Measurements from ENCODE around the gene NCCRP1. TPM values are rescaled to one million over a fixed set of nuclear protein-coding genes. Genes with fewer than 3 reads are reported as not detected.
A peak's percentile ranks its signal among the peaks of the same experiment; 100 is the strongest.

The NCCRP1 gene
- total and polyA plus RNA-seq, 4 donors, result 0.05 to 0.97 (median 0.17) TPM

DNA sequence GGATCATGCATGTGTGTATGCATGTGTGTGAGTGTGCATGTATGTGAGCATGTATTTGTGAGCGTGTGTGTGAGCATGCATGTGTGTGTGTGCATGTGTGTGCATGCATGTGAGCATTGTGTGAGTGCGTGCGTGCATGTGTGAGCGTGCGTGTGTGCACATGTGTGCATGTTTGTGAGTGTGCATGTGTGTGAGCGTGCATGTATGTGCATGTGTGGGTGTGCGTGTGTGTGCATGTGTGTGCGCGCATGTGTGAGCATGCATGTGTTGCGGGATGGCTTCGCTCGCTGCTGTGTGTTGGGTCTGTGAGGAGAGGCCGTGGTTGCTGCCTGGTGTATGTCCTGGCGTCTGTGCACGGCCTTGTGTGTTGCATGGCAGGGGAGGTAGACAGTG is 38.8 kb upstream of the NCCRP1 start:
- peak overlapping the region in 1 of 2 donors; percentile 75 for H3K27ac ChIP-seq (ENCODE audit: low read depth in 1 of 2, low read length in 1 of 2)
- 88 to 91% methylated on average over 15 of the region's 15 CpGs for WGBS, 2 donors
- no peaks in the 10 kb centered on the region for H3K9me3 ChIP-seq (ENCODE audit: control insufficient read depth in 4 of 4, insufficient read depth in 3 of 4, low read length in 3 of 4)
- H3K27me3 ChIP-seq (ENCODE audit: control insufficient read depth in 3 of 3, insufficient read depth in 3 of 3, low read length in 2 of 3), result no peaks in the 10 kb centered on the region
- no peak for DNase-seq
- H3K9ac ChIP-seq (ENCODE audit: insufficient read depth in 1 of 2, low read length in 2 of 2), result no peak overlapping the region
- no peak for ATAC-seq (ENCODE audit: insufficient read depth, low FRiP score)
- H3K36me3 ChIP-seq (ENCODE audit: control insufficient read depth in 4 of 4, insufficient read depth in 4 of 4, low read length in 4 of 4), result no peaks in the 10 kb centered on the region
- H3K4me1 ChIP-seq (ENCODE audit: control insufficient read depth in 5 of 5, insufficient read depth in 5 of 5, low read length in 5 of 5), result peaks cover 0 to 55% (median 42%) of the 10 kb centered on the region in 5 donors
- no peak overlapping the region for H3K4me3 ChIP-seq
- TF ChIP-seq, protein P1, sequence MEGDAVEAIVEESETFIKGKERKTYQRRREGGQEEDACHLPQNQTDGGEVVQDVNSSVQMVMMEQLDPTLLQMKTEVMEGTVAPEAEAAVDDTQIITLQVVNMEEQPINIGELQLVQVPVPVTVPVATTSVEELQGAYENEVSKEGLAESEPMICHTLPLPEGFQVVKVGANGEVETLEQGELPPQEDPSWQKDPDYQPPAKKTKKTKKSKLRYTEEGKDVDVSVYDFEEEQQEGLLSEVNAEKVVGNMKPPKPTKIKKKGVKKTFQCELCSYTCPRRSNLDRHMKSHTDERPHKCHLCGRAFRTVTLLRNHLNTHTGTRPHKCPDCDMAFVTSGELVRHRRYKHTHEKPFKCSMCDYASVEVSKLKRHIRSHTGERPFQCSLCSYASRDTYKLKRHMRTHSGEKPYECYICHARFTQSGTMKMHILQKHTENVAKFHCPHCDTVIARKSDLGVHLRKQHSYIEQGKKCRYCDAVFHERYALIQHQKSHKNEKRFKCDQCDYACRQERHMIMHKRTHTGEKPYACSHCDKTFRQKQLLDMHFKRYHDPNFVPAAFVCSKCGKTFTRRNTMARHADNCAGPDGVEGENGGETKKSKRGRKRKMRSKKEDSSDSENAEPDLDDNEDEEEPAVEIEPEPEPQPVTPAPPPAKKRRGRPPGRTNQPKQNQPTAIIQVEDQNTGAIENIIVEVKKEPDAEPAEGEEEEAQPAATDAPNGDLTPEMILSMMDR (IDR thresholded peaks at IDR 0.05; ENCODE audit: control extremely low read depth, extremely low read depth), result no peak

DNA sequence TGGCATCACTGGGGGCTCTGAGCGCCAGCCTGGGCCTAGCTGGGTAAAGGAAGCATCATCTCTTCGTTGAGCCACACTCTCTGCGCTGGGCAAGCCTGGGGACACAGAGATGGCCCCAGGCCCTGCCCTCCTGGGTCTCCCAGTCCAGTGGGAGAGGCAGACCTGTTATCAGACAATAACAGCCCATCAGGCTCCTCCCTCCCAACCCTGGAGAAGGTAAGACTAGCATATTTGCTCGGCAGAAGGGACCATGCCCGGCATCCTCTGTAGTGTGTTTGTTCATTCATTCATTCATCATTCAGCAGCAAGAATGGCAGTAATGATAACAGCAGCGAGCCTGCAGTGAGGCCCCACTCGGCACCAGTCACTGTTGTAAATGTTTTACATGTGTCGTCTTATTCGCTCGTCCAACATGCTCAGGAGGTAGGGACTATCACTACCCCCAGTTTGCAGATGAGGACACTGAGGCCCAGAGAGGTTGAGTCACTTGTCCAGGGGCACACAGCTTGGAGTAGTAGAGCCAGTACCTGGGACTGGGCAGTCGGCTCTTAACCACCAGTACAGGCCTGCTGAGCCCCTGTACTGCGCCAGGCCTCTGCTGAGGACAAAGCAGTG is 38.0 kb upstream of the NCCRP1 start:
- Histone ChIP-seq H3K9ac (ENCODE audit: insufficient read depth in 1 of 2, low read length in 2 of 2) (no peak overlapping the region), H3K27me3 (ENCODE audit: control insufficient read depth in 3 of 3, insufficient read depth in 3 of 3, low read length in 2 of 3) (no peaks in the 10 kb centered on the region), H3K9me3 (ENCODE audit: control insufficient read depth in 4 of 4, insufficient read depth in 3 of 4, low read length in 3 of 4) (no peaks in the 10 kb centered on the region), H3K36me3 (ENCODE audit: control insufficient read depth in 4 of 4, insufficient read depth in 4 of 4, low read length in 4 of 4) (no peaks in the 10 kb centered on the region), H3K4me3 (no peak overlapping the region), H3K27ac (ENCODE audit: low read depth in 1 of 2, low read length in 1 of 2) (no peak overlapping the region), H3K4me1 (ENCODE audit: control insufficient read depth in 5 of 5, insufficient read depth in 5 of 5, low read length in 5 of 5) (peaks cover 0 to 57% (median 41%) of the 10 kb centered on the region in 5 donors)
- DNase-seq (no peak), ATAC-seq (ENCODE audit: insufficient read depth, low FRiP score) (no peak)
- WGBS, 2 donors, result 80 to 87% methylated on average over 12 of the region's 12 CpGs
- TF ChIP-seq, protein P1 (IDR thresholded peaks at IDR 0.05; ENCODE audit: control extremely low read depth, extremely low read depth), result no peak

DNA sequence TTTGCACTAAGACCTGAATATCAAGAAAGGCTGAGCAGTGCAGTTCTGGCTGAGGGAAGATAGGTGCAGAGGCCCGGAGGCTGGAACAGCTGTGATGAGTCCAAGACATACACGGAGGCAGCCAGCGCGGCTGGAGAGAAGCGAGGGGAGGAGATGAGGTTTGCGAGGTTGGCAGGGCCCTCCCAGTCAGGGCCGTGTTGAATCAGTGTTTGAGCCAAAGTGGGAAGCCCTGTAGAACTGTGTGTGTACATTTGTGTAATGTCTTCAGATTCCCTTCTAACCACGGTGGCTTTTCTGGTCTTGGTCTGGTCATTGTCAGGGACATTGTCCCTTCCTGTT is 36.3 kb upstream of the NCCRP1 start:
- 31 to 47% methylated on average over 8 of the region's 8 CpGs for WGBS, 2 donors
- H3K4me1 ChIP-seq (ENCODE audit: control insufficient read depth in 5 of 5, insufficient read depth in 5 of 5, low read length in 5 of 5), result peaks cover 0 to 47% (median 28%) of the 10 kb centered on the region in 5 donors
- DNase-seq, result peak; percentile 55 to 75 (median 56)

More for the DNA sequence above, 36.3 kb upstream of the NCCRP1 start:
- ATAC-seq (ENCODE audit: insufficient read depth, low FRiP score), result no peak
- Histone ChIP-seq H3K9me3 (ENCODE audit: control insufficient read depth in 4 of 4, insufficient read depth in 3 of 4, low read length in 3 of 4) (no peaks in the 10 kb centered on the region), H3K27me3 (ENCODE audit: control insufficient read depth in 3 of 3, insufficient read depth in 3 of 3, low read length in 2 of 3) (no peaks in the 10 kb centered on the region), H3K27ac (ENCODE audit: low read depth in 1 of 2, low read length in 1 of 2) (peak overlapping the region in 1 of 2 donors; percentile 66), H3K9ac (ENCODE audit: insufficient read depth in 1 of 2, low read length in 2 of 2) (no peak overlapping the region), H3K4me3 (no peak overlapping the region), H3K36me3 (ENCODE audit: control insufficient read depth in 4 of 4, insufficient read depth in 4 of 4, low read length in 4 of 4) (no peaks in the 10 kb centered on the region)
- TF ChIP-seq, protein P1 (IDR thresholded peaks at IDR 0.05; ENCODE audit: control extremely low read depth, extremely low read depth), result no peak
